Lung (tissue), 12 donors: ENCODE data around the gene XRCC3. TPM values are rescaled to one million over a fixed set of nuclear protein-coding genes. Genes with fewer than 3 reads are reported as not detected.
"Not testable (repeated sequence)": the region's sequence is repeated elsewhere in the genome, so short reads cannot be mapped to it uniquely, and the experiment has no call there.

ENCODE experiments used
- ATAC-seq: fragments of 200-7000 bp; cut with Tn5 transposase; one replicate; pipeline ENCODE4 v1.9.1; 2020; ENCODE audit warnings: moderate number of reproducible peaks; ENCODE audit not compliant: insufficient read depth, low FRiP score
- DNase-seq, 3 donors: peaks; one replicate each; pipeline ENCODE4 v3.0.0-alpha.2; 2013 to 2017
- H3K27ac ChIP-seq, 2 donors: one replicate each; pipeline ENCODE4 v1.5.1; 2013; ENCODE audit warnings: mild to moderate bottlenecking in 2 of 2, moderate library complexity in 2 of 2, control low read depth in 1 of 2, inconsistent platforms in 1 of 2, low read depth in 1 of 2, low read length in 1 of 2
- H3K27me3 ChIP-seq, 3 donors: one replicate each; pipeline ENCODE4 v1.5.1; 2013; ENCODE audit warnings: low read length in 2 of 3; ENCODE audit not compliant: control insufficient read depth in 3 of 3, insufficient read depth in 3 of 3
- H3K36me3 ChIP-seq, 4 donors: one replicate each; pipeline ENCODE4 v1.5.1; 2013; ENCODE audit warnings: low read length in 4 of 4, mild to moderate bottlenecking in 1 of 4, moderate library complexity in 1 of 4; ENCODE audit not compliant: control insufficient read depth in 4 of 4, insufficient read depth in 4 of 4
- H3K4me1 ChIP-seq, 5 donors: one replicate each; pipeline ENCODE4 v1.5.1; 2013; ENCODE audit warnings: low read length in 5 of 5, mild to moderate bottlenecking in 2 of 5, moderate library complexity in 1 of 5; ENCODE audit not compliant: control insufficient read depth in 5 of 5, insufficient read depth in 5 of 5
- H3K4me3 ChIP-seq: one replicate; pipeline ENCODE4 v1.5.1; 2013; ENCODE audit warnings: mild to moderate bottlenecking, control low read depth, moderate library complexity
- H3K9ac ChIP-seq, 2 donors: one replicate each; pipeline ENCODE4 v1.5.1; 2013; ENCODE audit warnings: low read length in 2 of 2, control low read depth in 1 of 2; ENCODE audit not compliant: insufficient read depth in 1 of 2
- H3K9me3 ChIP-seq, 4 donors: one replicate each; pipeline ENCODE4 v1.5.1; 2013; ENCODE audit warnings: low read length in 3 of 4, mild to moderate bottlenecking in 1 of 4, moderate library complexity in 1 of 4; ENCODE audit not compliant: control insufficient read depth in 4 of 4, insufficient read depth in 3 of 4
- WGBS, 2 donors: extraction: QIAGEN DNeasy Blood & Tissue Kit; methylation state at CpG; one replicate each; pipeline ENCODE4 v1.1.7; 2013; 5-methylcytosine and 5-hydroxymethylcytosine counted together
- polyA plus RNA-seq, 2 donors: library from polyadenylated mRNA; stranded (reverse); fragments of 200-250 nt; gene quantifications; one replicate each; pipeline ENCODE4 v1.2.1, GENCODE V29; 2013
- total RNA-seq, 2 donors: library from RNA; depleted of rRNA in 1 of 2; stranded (reverse); fragments of >200 nt in 1 of 2; gene quantifications; one replicate each; pipeline ENCODE4 v1.2.1, GENCODE V29; 2014 to 2021
- TF ChIP-seq, protein P1 (sequence below): IDR thresholded peaks from 2 replicates; pipeline ENCODE4 v1.5.1; 2012; ENCODE audit warnings: mild to moderate bottlenecking; ENCODE audit errors: control extremely low read depth, extremely low read depth
- donor health status: control.
- donor health status: control.
- donor health status: Bipolar disorder and iron deficiency.
- donor health status: healthy.
- donor health status: DM: yes; HTN: yes; CAD: no.

XRCC3 gene
- total and polyA plus RNA-seq, 4 donors = 4.4 to 10.4 (median 6.0) TPM

DNA sequence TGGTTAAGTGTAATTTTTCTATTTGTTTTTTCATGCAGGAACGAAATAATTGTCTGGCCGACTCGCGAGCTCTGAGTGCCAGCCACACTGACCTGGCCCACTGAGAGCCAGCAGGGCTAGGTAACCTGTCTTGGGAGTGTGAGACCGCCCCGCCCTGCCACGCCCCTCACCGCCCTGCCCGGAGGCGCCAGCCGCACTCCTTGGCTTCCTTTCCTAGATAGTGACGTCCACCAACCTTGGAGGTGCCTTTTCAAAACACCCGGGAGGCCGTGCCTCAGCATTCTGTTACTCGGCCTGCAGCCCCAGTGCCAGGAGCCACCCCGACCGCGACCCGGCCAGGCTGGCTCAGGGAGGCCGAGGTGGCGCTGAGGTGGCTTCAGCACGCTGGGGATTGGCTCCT, 21.7 kb downstream of the XRCC3 start:
- H3K9me3 ChIP-seq = peaks cover 0 to 1% (median 0%) of the 10 kb centered on the region in 4 donors
- no peak for DNase-seq
- H3K27me3 ChIP-seq = no peaks in the 10 kb centered on the region
- no peak overlapping the region for H3K9ac ChIP-seq
- peak overlapping the region in 1 of 2 donors; percentile 61 for H3K27ac ChIP-seq
- H3K4me3 ChIP-seq = no peak overlapping the region
- TF ChIP-seq, protein P1, sequence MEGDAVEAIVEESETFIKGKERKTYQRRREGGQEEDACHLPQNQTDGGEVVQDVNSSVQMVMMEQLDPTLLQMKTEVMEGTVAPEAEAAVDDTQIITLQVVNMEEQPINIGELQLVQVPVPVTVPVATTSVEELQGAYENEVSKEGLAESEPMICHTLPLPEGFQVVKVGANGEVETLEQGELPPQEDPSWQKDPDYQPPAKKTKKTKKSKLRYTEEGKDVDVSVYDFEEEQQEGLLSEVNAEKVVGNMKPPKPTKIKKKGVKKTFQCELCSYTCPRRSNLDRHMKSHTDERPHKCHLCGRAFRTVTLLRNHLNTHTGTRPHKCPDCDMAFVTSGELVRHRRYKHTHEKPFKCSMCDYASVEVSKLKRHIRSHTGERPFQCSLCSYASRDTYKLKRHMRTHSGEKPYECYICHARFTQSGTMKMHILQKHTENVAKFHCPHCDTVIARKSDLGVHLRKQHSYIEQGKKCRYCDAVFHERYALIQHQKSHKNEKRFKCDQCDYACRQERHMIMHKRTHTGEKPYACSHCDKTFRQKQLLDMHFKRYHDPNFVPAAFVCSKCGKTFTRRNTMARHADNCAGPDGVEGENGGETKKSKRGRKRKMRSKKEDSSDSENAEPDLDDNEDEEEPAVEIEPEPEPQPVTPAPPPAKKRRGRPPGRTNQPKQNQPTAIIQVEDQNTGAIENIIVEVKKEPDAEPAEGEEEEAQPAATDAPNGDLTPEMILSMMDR = no peak
- peaks cover 17 to 49% (median 29%) of the 10 kb centered on the region in 4 donors for H3K36me3 ChIP-seq
- peaks cover 0 to 24% (median 17%) of the 10 kb centered on the region in 5 donors for H3K4me1 ChIP-seq
- ATAC-seq = peak; percentile 35
- 71 to 88% methylated on average over 22 of the region's 22 CpGs for WGBS, 2 donors

DNA sequence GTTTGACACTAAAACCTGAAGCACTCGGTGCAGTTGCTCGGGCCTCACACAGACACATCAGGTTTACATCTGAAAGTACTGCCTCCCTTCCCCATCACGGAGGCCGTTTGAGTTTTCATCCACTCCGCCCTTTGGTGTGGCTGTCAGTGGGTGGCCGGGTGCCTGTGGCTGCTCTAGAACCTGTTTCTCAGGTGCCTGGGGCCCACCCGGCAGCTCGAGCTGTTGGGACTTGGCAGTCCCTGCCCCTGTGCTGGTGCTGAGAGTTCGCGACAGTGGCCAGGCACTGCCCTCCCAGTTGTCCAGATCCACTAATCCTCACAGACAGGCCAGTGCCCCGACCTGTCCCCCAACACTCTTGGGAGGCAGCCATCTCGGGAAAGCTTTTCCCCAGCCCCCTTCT, 22.4 kb downstream of the XRCC3 start:
- DNase-seq (no peak), ATAC-seq (no peak)
- Histone ChIP-seq H3K27ac (peak overlapping the region in 1 of 2 donors; percentile 61), H3K9ac (no peak overlapping the region), H3K9me3 (peaks cover 0 to 1% (median 0%) of the 10 kb centered on the region in 4 donors), H3K4me3 (no peak overlapping the region), H3K4me1 (peaks cover 0 to 24% (median 16%) of the 10 kb centered on the region in 5 donors), H3K36me3 (peaks cover 17 to 45% (median 30%) of the 10 kb centered on the region in 4 donors), H3K27me3 (no peaks in the 10 kb centered on the region)
- TF ChIP-seq, protein P1 = no peak
- WGBS, 2 donors = 75 to 85% methylated on average over 12 of the region's 12 CpGs

DNA sequence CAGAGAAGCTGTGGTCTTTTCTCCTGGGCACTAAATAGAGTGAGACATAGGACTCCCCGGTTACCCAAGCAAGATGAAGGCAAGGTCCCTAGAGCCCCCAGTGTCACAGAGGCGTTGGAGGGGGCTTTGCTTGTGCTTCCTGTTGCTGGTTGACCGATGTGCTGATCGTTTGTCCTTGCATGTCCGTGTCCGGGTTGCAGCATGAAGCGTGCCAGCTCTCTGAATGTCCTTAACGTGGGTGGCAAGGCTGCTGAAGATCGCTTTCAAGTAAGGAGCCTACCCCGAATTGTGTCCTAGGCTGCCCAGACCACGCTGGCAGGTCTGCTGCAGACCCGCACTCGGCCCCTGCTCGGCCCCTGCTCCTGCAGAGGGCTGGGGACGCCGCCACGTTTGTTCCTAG, 23.1 kb downstream of the XRCC3 start:
- TF ChIP-seq, protein P1 = no peak
- Histone ChIP-seq H3K4me1 (peaks cover 0 to 17% (median 11%) of the 10 kb centered on the region in 5 donors), H3K9ac (no peak overlapping the region), H3K9me3 (peaks cover 0 to 1% (median 0%) of the 10 kb centered on the region in 4 donors), H3K27ac (no peak overlapping the region), H3K27me3 (no peaks in the 10 kb centered on the region), H3K36me3 (peaks cover 18 to 41% (median 32%) of the 10 kb centered on the region in 4 donors), H3K4me3 (no peak overlapping the region)
- WGBS, 2 donors = 95% methylated on average over 17 of the region's 17 CpGs
- DNase-seq = no peak
- ATAC-seq = no peak

DNA sequence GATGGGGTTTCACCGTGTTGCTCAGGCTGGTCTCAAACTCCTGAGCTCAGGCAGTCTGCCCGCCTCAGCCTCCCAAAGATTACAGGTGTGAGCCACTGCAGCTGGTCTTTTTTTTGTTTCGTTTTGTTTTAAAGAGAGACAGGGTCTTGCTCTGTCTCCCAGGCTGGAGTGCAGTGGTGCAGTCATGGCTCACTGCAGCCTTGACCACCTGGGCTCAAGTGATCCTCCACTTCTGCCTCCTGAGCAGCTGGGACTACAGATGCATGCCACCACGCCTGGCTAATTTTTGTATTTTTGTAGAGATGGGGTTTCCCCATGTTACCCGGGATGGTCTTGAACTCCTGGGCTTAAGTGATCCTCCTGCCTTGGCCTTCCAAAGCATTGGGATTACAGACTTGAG, 23.6 kb downstream of the XRCC3 start:
- not testable (repeated sequence) for ATAC-seq, H3K9ac ChIP-seq, H3K27ac ChIP-seq, H3K27me3 ChIP-seq, H3K9me3 ChIP-seq, H3K4me3 ChIP-seq, DNase-seq
- Histone ChIP-seq H3K36me3 (peaks cover 22 to 45% (median 32%) of the 10 kb centered on the region in 4 donors), H3K4me1 (peaks cover 0 to 12% (median 7%) of the 10 kb centered on the region in 5 donors)
- 91 to 92% methylated on average over 5 of the region's 5 CpGs for WGBS, 2 donors
